GM03348 (cell line): Measurements from ENCODE around the gene MAD2L2.

ENCODE experiments used
- DNase-seq: peaks from one replicate; pipeline ENCODE4 v3.0.0; 2012; ENCODE audit warnings: low spot score

MAD2L2 gene

DNA sequence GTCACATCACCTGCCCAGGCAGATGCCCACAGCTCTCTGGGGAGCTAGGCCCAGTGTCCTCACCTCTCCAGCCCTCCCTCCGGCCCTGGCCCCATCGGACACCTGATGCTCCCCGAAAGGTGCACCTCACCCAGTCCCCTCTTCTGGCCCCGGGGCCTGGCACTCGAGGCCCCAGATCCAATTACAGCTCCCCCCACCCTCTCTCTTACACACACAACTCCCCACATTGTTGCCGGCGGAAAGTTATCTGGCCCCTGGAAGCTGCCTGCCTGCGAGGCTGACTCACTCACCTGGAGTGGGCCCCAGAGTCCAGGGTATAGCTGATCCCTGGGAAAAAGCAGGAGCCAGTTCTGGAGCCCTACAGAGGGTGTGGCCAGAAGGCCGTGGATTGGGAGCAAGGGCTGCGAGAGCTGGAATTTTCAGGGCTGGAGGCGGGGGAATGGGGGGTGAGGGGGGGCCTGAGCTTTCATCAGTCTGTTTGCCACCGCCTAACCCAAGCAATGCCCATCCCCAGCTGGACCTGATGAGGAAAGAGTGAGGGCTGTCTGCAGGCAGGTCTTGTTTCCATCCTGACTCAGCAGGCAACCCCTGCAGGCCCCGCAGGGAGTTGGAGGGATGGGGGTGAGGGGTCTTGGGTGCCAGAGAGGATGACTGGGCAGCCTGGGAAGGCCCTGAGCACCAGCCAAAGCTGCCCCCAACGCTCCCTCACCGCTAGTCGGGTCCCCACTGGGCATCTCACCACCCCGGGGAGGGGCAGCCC lies 27.7 kb downstream of the MAD2L2 start:
- no peak for DNase-seq

DNA sequence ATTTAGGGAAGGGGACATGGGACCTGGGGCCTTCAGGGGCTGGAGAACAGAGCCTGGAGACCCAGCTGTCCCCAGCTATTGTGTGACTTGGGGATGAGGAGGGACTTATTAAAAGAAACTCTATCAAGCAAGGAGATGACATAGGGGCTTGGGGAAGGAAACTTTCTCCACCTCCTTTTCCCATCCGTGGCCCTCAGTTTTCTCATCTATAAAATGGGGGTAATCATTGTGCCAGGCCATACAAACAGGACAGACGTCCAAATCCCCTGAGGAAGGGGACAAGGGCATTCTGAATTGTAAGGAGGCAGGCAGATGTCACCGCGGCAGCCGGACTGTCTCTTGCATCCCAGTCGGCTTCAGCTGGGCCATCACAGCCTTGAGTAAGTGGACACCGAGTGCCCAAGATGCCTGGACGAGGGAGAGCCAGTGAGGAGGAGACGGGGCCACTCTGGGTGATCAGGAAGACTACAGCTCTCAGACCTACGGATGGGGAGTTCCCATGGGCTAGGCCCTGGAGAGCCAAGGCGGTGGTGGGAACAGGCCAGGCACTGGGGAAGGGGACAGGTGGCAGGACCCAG lies 28.7 kb downstream of the MAD2L2 start:
- DNase-seq, result no peak

DNA sequence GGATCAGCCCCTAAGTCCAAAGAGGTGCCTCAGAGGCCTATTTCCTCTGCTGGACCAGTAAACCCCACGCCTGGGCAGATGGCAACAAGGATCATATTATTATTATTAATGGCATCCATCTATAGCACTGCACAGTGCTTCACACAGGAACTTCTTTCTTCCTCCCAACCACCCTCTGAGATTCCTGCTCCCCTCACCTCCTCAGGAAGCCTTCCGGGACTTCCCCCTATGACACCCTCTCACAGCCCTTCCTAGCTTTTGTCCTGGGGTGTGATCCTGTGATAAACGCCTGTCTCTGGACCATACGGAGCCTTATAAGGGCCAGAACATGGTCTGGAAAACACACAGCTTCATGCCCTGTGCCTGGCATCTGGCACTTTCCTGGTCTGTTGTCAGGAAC lies 29.9 kb downstream of the MAD2L2 start:
- no peak for DNase-seq

DNA sequence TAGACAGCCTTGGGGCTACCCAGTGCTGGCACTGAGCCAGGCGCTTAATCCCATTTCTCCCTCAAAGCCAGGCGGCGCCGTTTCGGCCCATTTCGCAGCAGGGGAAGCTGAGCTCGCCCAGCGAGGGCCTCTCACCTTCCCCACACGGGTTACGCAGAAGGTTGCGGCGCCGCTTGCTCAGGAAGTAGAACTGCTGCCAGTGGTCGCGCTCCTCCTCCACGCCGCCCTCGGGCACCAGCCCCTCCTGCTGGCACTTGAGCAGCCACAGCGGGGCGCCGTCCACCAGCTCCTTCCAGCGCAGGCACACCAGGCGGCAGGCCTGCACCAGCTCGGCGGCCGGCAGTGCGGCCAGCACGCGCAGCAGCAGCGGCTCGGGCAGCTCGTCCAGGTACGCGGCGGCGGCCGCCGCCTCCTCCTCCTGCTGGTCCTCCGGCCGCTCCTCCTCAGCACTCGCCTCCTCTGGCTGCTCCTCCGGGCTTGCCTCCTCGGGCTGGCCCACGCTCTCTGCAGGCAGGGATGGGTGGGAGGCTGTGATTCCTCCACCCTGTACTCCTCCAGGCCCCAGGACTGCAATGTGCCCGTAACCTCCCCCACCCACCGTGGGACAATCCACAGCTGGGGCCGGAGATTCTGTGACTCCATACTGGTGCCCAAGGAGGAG lies 30.5 kb downstream of the MAD2L2 start:
- peak; percentile 86 for DNase-seq

DNA sequence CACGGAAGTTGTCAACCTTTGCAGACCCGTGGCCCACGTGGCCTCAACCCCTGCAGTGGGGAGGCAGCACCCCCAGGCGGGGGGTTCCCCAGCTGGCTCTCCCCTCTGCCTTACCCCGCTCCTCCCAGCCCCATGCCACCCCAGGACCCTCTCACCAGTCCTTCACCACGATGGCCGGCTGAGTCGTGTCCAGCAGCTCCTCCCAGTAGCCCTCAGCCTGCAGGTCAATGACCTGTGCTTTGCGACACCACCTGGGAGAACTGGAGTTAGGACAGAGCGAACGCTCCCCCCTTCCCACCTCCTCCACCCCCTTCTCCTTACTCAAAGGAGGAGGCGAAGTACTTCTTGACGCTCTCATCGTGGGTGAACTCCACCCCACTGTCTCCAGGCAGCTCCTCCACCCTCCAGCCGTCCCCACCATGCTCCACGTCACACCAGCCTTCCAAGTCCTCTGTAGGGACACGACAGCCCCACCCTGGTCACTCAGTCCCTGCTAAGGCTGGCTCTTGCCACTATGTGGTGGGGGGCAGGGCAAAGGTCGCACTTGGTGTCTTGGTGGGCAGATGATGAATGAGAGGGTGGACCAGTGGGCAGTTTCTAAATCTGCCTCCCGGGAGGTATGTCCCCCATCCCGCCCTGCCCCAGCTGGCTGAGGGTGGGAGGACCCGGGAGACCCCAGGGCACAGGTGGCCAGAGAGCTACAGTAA lies 31.2 kb downstream of the MAD2L2 start:
- no peak for DNase-seq

DNA sequence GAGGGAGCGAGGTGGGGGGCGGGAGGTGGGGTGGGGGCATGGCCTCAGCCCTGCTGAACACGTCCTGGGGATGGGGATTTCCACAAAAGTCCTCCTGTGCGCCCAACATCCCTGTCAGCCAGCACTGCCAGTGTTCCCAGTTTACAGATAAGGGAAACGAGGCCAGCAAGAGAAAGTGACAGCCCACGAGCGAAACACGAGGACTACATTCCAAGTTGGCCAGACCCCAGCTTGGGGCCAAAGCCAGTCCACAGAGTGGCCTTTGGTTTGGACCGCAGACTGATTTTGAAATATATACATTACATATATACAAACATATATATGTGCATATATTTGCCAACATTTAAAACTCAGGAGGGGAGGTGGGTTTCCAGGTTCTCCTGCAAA lies 31.7 kb downstream of the MAD2L2 start:
- no peak for DNase-seq

DNA sequence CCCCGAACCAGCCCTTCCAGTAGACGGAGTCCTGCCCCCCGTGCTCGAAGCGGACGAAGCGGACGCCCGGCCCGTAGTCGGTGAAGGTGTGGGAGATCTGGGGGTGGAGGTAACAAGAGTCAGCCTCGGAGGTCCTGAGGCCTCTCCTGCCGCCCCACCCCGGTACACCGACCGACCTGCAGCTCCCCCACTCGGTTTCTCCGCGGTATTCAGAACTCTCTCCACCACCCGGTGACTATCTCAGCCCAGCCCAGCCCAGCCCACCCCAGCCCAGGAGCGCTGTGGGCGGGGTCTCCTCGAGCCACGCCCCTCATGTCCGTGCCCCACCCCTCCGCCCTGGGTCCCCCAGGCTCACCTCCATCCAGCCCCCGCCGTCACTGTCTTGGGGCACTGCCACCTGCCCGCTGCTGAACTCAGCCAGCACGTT lies 32.2 kb downstream of the MAD2L2 start:
- peak; percentile 46 for DNase-seq

DNA sequence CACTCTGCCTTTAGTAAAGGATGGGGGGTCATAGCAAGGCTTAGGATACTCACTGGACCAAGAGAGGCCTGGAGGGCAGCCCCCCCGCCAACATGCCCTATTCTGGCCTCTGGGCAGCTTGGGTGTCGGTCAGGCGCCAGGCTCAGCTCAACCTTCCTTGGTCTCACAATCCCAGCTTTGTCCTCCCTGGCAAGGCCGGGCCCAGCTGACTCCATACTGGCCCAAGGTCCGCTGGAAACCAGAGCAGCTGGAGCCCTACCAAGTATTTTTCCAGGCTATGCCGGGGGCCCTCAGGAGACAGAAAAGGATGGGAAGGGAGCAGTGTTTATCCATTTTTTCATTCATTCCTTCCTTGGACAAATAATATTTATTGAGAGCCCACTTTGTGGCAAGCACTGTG lies 32.9 kb downstream of the MAD2L2 start:
- DNase-seq, result no peak

DNA sequence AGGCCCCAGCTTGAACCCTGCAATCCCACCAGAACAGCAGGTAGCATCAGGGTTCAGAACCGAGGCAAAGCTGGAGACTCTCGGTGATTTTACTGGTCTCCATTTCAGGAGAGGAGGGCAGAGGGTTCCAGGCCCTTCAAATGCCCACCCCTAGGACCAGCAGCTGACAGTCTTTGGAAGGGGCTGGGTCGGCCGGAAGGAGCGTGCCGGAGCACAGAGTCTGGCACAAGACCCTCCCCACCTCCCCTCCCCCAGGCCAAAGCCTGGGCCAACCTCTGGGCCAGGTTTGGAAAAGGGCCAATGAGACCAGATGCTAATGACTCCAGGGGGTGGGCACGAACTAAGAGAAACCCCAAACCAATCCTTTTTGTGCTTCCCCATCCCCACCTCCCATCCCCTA lies 33.6 kb downstream of the MAD2L2 start:
- no peak for DNase-seq

DNA sequence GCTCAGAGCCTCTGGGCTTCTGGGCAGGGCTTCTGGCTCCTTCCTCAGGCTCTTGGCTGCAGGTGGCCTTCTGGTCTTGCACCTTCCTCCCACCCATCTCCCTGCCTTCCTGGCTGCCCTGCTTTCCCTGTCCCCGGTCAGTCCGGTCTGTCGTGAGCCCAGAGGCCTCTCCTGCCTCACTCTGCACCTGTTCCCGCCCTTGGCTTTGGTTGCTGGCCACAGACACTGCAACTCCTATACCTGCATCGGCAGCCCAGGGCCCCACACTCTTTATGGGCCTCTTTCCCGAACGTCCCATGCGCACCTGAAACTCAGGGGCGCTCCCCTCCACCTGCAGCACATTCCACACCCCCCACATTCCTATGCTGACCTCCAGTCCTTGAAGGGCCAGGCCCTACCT lies 34.6 kb downstream of the MAD2L2 start:
- no peak for DNase-seq

DNA sequence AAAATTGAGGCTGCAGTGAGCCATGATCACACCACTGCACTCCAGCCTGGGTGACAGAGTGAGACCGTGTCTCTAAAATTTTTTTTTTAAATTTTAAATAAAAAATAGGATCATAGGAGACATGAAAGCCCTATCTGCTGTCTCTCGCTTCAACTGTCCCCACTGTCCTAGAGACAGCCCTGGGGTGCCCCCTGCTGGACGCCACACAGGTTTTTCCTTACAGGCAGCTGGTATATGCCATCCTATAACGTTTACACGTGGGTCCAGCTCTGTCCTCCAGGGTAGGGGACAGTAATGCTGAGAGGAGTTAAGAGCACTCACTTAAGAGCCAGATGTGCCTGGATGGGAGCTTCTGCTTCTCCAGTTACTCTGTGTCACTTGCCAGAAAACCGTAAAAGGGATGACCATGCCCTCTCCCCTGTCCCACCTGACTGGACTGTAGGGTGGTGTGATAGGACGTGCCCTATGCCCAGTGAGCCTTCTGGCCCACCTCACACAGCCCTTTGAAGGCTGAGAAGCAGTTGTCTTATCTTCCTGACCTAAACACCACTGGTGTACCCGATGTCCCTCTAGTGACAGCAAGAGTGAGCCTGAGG lies 35.2 kb downstream of the MAD2L2 start:
- DNase-seq, result peak; percentile 85

DNA sequence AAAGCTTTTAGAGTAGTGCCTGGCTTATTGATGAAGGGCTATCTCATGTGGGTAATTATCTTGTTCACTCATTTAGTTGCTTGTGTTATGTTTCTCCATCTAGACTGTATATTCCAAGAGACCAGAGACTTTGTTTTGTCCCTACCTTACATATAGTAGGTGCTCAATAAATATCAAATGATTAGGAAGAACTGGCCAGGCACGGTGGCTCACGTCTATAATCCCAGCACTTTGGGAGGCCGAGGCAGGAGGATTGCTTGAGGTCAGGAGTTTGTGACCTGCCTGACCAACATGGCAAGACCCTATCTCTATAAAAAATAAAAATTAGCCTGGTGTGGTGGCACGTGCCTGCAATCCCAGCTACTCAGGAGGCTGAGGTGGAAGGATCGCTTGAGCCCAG lies 35.7 kb downstream of the MAD2L2 start:
- no peak for DNase-seq

DNA sequence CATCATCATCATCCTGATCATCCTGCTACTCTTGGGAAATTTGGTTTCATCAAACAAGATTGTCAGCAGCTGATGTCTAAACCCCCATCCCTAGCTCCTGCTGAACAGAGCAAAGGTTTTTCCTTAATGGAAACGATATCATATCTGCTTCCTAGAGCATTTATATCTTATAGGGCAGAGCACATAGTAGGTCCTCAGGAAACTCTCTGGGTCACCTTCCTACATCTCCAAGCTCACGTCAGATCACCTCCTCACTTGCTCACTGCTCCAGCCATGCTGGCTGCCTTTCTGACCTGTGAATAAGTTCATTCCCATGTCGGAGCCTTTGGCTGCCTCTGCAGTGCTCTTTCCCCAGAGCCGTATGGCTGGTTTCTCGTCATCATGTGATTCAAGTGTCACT lies 37.2 kb downstream of the MAD2L2 start:
- DNase-seq, result no peak

DNA sequence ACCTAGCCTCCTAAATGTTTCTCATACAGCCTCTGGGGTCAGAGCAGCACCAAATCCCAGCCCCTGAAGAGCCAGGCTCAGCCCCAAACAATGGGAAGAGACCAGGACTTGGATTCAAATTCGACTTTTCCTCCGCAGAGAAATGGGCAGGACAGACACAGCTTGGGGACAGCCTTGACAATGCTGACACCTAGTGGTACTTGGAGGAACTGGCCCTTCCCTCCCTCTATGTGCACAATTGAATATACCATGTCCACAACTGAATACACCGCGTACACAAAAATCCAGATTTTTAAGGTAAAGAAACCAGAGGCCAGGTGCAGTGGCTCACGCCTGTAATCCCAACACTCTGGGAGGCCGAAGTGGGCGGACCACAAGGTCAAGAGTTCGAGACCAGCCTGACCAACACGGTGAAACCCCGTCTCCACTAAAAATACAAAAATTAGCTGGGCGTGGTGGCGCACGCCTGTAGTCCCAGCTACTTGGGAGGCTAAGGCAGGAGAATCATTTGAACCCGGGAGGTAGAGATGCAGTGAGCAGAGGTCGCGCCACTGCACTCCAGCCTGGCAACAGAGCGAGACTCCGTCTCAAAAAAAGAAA lies 38.4 kb downstream of the MAD2L2 start:
- peak; percentile 91 for DNase-seq

DNA sequence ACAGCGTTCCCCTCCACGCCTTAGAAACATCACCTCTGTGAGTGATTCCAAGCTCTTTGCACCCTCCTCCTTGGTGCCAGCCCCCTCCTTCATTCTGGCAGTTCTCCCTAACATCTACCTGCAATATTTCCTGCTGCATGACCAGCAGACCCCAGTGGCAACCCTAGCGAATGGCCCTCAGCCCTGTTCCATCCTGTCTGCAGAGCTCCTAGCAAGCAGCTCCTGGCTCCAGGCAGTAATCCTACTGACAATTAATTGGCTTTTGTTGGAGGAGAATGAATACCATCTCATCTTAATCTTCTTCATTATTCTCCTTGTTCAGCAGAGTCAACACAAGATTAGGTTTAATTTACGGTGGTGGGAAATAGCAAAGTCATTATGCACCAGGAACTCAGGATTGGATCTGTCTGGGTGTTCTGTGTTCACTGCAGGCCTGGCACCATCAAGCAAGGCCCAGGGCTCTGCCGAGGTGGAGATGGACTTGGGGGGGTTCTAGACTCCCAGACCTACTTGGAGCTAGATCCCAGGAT lies 39.1 kb downstream of the MAD2L2 start:
- DNase-seq, result no peak

DNA sequence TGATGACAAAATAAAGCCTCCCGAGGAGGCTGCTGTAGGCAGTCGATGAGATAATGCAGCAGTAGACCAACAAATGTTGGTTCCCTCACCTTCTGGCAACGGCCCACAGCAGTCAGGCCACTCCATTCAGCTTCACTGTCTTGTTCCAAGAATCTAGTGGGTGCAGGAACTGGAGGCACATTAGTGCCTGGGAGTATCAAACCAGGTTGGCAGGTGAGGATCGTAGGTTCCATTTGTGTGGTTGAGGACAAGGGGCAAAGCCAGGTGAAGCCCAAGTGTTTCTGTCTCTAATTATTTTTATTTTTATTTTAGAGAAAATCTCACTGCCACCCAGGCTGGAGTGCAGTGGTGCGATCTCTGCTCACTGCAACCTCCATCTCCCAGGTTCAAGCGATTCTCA lies 40.0 kb downstream of the MAD2L2 start:
- DNase-seq, result no peak

DNA sequence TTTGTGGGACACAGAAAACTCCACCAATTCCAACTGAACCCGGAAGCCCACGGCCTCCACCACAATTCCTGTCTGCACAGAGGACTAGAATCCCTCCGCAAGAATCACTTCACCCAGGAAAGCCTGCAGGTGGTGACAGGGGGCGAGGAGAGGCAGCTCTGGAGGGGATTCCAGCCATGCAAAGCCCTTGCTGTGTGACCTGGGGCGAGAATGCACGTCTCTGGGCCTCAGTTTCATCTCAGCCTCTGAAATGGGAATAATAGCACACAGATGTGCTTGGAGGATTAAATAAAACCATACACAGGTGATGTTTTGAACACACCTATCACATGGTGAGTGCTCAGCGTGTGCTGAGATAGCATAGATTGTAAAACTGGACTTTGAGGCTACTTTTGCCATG lies 40.8 kb downstream of the MAD2L2 start:
- no peak for DNase-seq

DNA sequence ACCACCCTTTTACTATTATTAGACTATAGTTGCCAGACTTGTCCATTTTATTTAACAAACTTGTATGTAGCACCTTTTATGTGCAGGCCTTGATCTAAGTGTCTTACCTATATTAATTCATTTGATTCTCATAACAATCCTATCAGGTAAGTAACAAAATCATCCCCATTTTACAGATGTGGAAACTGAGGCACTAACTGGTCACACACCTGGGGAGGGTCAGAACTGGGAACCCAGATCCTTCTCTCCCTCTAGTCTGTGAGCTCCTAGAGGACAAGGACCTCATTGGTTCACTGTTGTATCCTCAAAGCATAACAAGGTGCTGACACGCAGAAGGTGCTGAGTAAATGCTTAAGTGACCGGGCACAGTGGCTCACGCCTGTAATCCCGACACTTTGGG lies 41.6 kb downstream of the MAD2L2 start:
- no peak for DNase-seq

DNA sequence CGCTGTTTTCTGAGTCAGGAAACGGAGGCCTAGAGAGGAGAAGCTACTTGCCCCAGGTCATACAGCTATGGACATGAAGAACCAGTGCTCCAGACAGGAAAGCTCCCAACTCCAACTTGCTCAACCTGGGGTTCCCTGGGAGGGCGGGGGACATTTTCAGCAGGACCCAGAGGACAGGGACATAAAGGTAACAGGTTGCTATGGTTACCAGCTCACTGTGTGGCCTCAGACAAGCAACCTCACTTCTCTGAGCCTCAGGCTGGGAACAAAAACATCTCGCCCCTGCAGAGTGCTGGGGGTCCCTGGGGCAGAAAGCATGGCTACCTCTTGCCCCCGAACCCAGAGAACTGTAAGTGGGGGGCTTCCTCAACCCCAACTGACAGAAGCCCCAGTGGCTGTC lies 42.8 kb downstream of the MAD2L2 start:
- DNase-seq, result no peak

DNA sequence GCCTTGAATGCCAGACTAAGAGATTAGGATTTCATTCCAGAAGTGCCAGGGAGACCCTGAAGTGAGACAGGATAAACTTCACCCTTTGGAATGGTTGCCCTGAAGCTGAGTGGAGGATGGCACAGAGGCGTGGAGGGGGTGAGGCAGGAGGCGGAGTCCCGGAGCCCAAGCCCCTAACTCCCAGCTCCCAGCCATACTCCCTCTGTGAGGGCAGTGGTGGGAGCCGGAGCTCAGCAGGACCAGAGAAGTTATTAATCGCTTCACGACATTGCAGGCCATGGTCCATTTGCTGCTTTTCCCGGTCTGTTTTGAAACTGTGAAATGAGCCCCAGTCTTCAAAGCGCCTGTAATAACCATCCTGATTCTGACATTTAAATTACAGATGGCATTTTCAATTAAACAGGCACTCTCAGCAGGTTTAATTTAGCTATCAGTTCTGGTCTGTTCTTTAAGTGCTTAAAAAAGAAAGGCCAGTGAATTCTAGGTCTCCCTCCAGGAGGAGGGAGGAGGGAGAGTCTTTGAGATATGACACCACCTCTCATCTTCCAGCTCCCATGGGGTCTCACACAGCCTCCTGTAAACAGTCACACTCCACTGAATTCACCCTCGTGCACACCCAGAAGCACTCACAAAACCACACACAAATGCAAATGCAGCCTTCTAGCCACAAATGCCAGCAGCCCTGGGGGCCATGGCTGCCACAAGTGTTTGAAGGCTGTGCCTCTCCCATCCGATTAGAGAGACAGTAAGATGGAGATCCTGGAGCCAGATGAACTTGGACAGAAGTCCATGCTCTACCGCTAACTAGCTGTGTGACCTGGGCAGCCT lies 46.4 kb downstream of the MAD2L2 start:
- DNase-seq, result no peak
